Gastroesophageal sphincter (tissue), 3 donors: ENCODE results near the gene TTLL4.

Experiments
- EP300 ChIP-seq: sonication (generic); formaldehyde crosslinking; IDR thresholded peaks from one replicate; pipeline ENCODE4 v1.6.1; 2017; ENCODE audit warnings: antibody characterized with exemption, mild to moderate bottlenecking
- POLR2A ChIP-seq, 2 donors: fragments of 450-650 bp; IDR thresholded peaks; one replicate each; pipeline ENCODE4 v1.6.1; 2017; ENCODE audit warnings: antibody characterized with exemption in 2 of 2, mild to moderate bottlenecking in 2 of 2, moderate library complexity in 1 of 2
- POLR2AphosphoS5 ChIP-seq: sonication (generic); formaldehyde crosslinking; IDR thresholded peaks from one replicate; pipeline ENCODE4 v1.6.1; 2017; ENCODE audit warnings: antibody characterized with exemption
- TF ChIP-seq, protein P1 (sequence below), 4 experiments: fragments of 200-600 bp in 2 of 4; fragments of 450-650 bp in 2 of 4; sonication (generic) in 1 of 4; IDR thresholded peaks; one replicate each; pipeline ENCODE4 v1.5.1; 2017 to 2019; ENCODE audit warnings: antibody characterized with exemption in 4 of 4, mild to moderate bottlenecking in 2 of 4, moderate library complexity in 2 of 4

- TF ChIP-seq, protein P1, sequence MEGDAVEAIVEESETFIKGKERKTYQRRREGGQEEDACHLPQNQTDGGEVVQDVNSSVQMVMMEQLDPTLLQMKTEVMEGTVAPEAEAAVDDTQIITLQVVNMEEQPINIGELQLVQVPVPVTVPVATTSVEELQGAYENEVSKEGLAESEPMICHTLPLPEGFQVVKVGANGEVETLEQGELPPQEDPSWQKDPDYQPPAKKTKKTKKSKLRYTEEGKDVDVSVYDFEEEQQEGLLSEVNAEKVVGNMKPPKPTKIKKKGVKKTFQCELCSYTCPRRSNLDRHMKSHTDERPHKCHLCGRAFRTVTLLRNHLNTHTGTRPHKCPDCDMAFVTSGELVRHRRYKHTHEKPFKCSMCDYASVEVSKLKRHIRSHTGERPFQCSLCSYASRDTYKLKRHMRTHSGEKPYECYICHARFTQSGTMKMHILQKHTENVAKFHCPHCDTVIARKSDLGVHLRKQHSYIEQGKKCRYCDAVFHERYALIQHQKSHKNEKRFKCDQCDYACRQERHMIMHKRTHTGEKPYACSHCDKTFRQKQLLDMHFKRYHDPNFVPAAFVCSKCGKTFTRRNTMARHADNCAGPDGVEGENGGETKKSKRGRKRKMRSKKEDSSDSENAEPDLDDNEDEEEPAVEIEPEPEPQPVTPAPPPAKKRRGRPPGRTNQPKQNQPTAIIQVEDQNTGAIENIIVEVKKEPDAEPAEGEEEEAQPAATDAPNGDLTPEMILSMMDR (IDR thresholded peaks at IDR 0.05): no peak
- TF ChIP-seq POLR2AphosphoS5 (no peak), POLR2A (IDR thresholded peaks at IDR 0.05) (no peak), EP300 (no peak)
Observed at GRCh38 chr2:218691234-218691633, 19.4 kb upstream of the TTLL4 start.
